Stomach smooth muscle (tissue), 2 donors: Measurements from ENCODE around the gene SULT1C4.
"Not testable (repeated sequence)": the region's sequence is repeated elsewhere in the genome, so short reads cannot be mapped to it uniquely, and the experiment has no call there.

Experiments
- H3K27ac ChIP-seq: one replicate; pipeline ENCODE4 v1.7.0; 2013; ENCODE audit warnings: mild to moderate bottlenecking, low read length, inconsistent platforms
- H3K27me3 ChIP-seq, 2 donors: one replicate each; pipeline ENCODE4 v1.7.0; 2013; ENCODE audit warnings: low read length in 2 of 2; ENCODE audit not compliant: insufficient read depth in 2 of 2, control insufficient read depth in 1 of 2
- H3K36me3 ChIP-seq, 2 donors: one replicate each; pipeline ENCODE4 v1.7.0; 2013; ENCODE audit warnings: low read length in 2 of 2; ENCODE audit not compliant: control insufficient read depth in 2 of 2, insufficient read depth in 2 of 2
- H3K4me1 ChIP-seq: one replicate; pipeline ENCODE4 v1.7.0; 2013; ENCODE audit warnings: low read length; ENCODE audit not compliant: control insufficient read depth, insufficient read depth
- H3K4me3 ChIP-seq, 2 donors: one replicate each; pipeline ENCODE4 v1.7.0; 2013; ENCODE audit warnings: low read length in 2 of 2
- H3K9ac ChIP-seq, 2 donors: one replicate each; pipeline ENCODE4 v1.7.0; 2013; ENCODE audit warnings: low read length in 2 of 2, mild to moderate bottlenecking in 1 of 2
- H3K9me3 ChIP-seq, 2 donors: one replicate each; pipeline ENCODE4 v1.7.0; 2013; ENCODE audit warnings: low read length in 2 of 2; ENCODE audit not compliant: control insufficient read depth in 2 of 2
- donor health status: healthy.
- donor health status: Pancreatic carcinoma.

The SULT1C4 gene

GRCh38 chr2:108355906-108356734, 21.6 kb upstream of the SULT1C4 start:
- no peaks in the 10 kb centered on the region for H3K9me3 ChIP-seq
- H3K27me3 ChIP-seq = no peaks in the 10 kb centered on the region
- no peaks in the 10 kb centered on the region for H3K36me3 ChIP-seq
- H3K4me1 ChIP-seq = no peaks in the 10 kb centered on the region
- H3K9ac ChIP-seq = no peak overlapping the region
- H3K27ac ChIP-seq = no peak overlapping the region
- no peak overlapping the region for H3K4me3 ChIP-seq

- H3K9ac ChIP-seq, H3K9me3 ChIP-seq, H3K4me1 ChIP-seq, H3K4me3 ChIP-seq, H3K36me3 ChIP-seq, H3K27me3 ChIP-seq, H3K27ac ChIP-seq: not testable (repeated sequence)
Measured at GRCh38 chr2:108359336-108359735, 18.4 kb upstream of the SULT1C4 start.

- H3K36me3 ChIP-seq = no peaks in the 10 kb centered on the region
- no peak overlapping the region for H3K27ac ChIP-seq
- no peak overlapping the region for H3K4me3 ChIP-seq
- H3K4me1 ChIP-seq = no peaks in the 10 kb centered on the region
- no peaks in the 10 kb centered on the region for H3K27me3 ChIP-seq
- H3K9ac ChIP-seq = no peak overlapping the region
- H3K9me3 ChIP-seq = peaks cover 0 to 3% of the 10 kb centered on the region in 2 donors
Measured at GRCh38 chr2:108360776-108361468, 16.8 kb upstream of the SULT1C4 start.

- Histone ChIP-seq H3K9ac (no peak overlapping the region), H3K27ac (no peak overlapping the region), H3K4me3 (no peak overlapping the region), H3K36me3 (no peaks in the 10 kb centered on the region), H3K27me3 (no peaks in the 10 kb centered on the region), H3K4me1 (no peaks in the 10 kb centered on the region), H3K9me3 (peaks cover 0 to 3% of the 10 kb centered on the region in 2 donors)
Measured at GRCh38 chr2:108363024-108363907, 14.5 kb upstream of the SULT1C4 start.

GRCh38 chr2:108363908-108364225, 13.9 kb upstream of the SULT1C4 start:
- no peak overlapping the region for H3K9ac ChIP-seq
- H3K27ac ChIP-seq = no peak overlapping the region
- H3K4me1 ChIP-seq = no peaks in the 10 kb centered on the region
- no peaks in the 10 kb centered on the region for H3K36me3 ChIP-seq
- no peak overlapping the region for H3K4me3 ChIP-seq
- H3K27me3 ChIP-seq = no peaks in the 10 kb centered on the region
- peaks cover 0 to 3% of the 10 kb centered on the region in 2 donors for H3K9me3 ChIP-seq

- no peak overlapping the region for H3K9ac ChIP-seq
- no peaks in the 10 kb centered on the region for H3K36me3 ChIP-seq
- no peaks in the 10 kb centered on the region for H3K27me3 ChIP-seq
- H3K27ac ChIP-seq = no peak overlapping the region
- no peak overlapping the region for H3K4me3 ChIP-seq
- H3K9me3 ChIP-seq = peaks cover 0 to 3% of the 10 kb centered on the region in 2 donors
- no peaks in the 10 kb centered on the region for H3K4me1 ChIP-seq
Measured at GRCh38 chr2:108364676-108365297, 13.0 kb upstream of the SULT1C4 start.

GRCh38 chr2:108365656-108366055, 12.1 kb upstream of the SULT1C4 start:
- no peaks in the 10 kb centered on the region for H3K27me3 ChIP-seq
- no peak overlapping the region for H3K27ac ChIP-seq
- H3K9ac ChIP-seq = no peak overlapping the region
- no peak overlapping the region for H3K4me3 ChIP-seq
- H3K36me3 ChIP-seq = no peaks in the 10 kb centered on the region
- H3K9me3 ChIP-seq = peaks cover 0 to 3% of the 10 kb centered on the region in 2 donors
- H3K4me1 ChIP-seq = no peaks in the 10 kb centered on the region

GRCh38 chr2:108367014-108367413, 10.7 kb upstream of the SULT1C4 start:
- Histone ChIP-seq H3K4me3 (no peak overlapping the region), H3K27me3 (no peaks in the 10 kb centered on the region), H3K36me3 (no peaks in the 10 kb centered on the region), H3K4me1 (no peaks in the 10 kb centered on the region), H3K9me3 (peaks cover 0 to 3% of the 10 kb centered on the region in 2 donors), H3K9ac (no peak overlapping the region), H3K27ac (no peak overlapping the region)

- Histone ChIP-seq H3K27me3 (no peaks in the 10 kb centered on the region), H3K27ac (no peak overlapping the region), H3K36me3 (no peaks in the 10 kb centered on the region), H3K4me1 (no peaks in the 10 kb centered on the region), H3K9ac (no peak overlapping the region), H3K9me3 (peaks cover 0 to 3% of the 10 kb centered on the region in 2 donors), H3K4me3 (no peak overlapping the region)
Measured at GRCh38 chr2:108367561-108368175, 10.1 kb upstream of the SULT1C4 start.

- H3K4me3 ChIP-seq = no peak overlapping the region
- H3K27me3 ChIP-seq = no peaks in the 10 kb centered on the region
- no peak overlapping the region for H3K27ac ChIP-seq
- H3K9me3 ChIP-seq = peaks cover 0 to 3% of the 10 kb centered on the region in 2 donors
- no peak overlapping the region for H3K9ac ChIP-seq
- no peaks in the 10 kb centered on the region for H3K4me1 ChIP-seq
- no peaks in the 10 kb centered on the region for H3K36me3 ChIP-seq
Measured at GRCh38 chr2:108369153-108369552, 8.6 kb upstream of the SULT1C4 start.
